Activated CD4-positive, alpha-beta T cell treated with anti-CD3 and anti-CD28 coated beads for 1 hour (primary cell): Measurements from ENCODE around the gene OGFOD1.

Experiments used
- DNase-seq: peaks from one replicate; pipeline ENCODE4 v3.0.0-alpha.2; 2020

Gene OGFOD1

DNA sequence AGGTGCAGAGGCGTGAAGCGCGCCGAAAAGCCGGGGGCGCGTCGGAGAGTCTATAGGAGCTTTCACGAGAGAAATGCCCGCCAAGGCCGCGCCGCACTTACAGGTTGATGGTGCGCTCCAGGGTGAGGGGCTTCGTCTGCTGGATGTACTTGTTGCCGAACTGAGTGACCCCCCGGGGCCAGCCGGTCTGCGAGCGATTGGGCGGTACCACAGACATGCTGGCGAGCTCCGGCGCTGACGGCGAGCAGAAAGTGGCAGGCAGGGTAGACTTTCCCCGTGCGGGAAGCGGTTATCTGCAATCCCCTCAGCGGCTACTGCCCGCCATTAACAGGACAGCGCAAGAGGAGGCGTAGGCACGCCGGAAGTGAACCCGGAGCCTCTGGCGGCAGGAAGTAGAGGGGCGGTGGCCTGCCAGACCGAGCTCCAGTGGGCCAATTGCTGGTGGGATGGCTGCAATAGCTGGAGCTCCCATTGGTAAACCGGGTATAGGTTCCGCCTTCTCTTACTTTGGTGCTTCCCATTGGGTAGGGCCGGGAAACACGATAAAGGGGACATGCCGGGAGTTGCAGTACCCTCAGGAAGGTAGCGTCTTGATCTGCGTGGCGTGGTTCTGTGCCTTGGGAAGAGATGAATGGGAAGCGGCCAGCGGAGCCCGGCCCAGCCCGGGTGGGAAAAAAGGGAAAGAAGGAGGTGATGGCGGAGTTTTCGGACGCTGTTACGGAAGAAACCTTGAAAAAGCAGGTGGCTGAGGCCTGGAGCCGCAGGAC, at the start of gene OGFOD1, which contains the start of gene NUDT21:
TSS of gene OGFOD1 (plus strand) at position 569 of the 767 bp plus-strand sequence. CDS start at position 628, 59 bp downstream.
TSS of gene NUDT21 (minus strand) at position 347 of the 767 bp plus-strand sequence. CDS start at position 217, 130 bp downstream.
- DNase-seq, result peak; percentile 86

DNA sequence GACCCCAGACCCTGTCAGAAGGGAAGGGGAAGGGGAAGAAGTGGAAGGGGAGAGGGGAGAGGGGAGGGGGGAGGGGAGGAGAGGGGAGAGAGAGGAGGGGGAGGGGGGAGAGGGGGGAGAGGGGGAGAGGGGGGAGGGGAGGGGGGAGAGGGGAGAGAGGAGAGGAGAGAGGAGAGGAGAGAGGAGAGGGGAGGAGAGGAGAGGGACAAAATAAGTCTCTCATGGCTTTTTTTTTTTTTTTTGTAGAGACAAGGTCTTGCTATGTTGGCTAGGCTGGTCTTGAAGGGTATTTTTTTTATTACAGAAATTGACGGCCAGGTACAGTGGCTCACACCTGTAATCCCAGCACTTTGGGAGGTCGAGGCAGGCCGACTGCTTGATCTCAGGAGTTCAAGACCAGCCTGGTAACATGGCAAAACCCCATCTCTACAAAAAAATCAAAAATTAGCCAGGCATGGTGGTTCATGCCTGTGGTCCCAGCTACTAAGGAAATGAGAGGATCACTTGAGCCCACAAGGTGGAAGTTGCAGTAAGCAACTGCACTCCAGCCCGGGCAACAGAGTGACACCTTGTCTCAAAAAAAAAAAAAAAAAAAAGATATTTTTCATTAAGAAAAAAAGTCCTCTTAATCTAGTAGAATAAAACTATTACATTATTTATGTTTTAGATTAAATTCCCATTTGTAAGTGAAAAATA, 45.2 kb upstream of the OGFOD1 start:
- no peak for DNase-seq

DNA sequence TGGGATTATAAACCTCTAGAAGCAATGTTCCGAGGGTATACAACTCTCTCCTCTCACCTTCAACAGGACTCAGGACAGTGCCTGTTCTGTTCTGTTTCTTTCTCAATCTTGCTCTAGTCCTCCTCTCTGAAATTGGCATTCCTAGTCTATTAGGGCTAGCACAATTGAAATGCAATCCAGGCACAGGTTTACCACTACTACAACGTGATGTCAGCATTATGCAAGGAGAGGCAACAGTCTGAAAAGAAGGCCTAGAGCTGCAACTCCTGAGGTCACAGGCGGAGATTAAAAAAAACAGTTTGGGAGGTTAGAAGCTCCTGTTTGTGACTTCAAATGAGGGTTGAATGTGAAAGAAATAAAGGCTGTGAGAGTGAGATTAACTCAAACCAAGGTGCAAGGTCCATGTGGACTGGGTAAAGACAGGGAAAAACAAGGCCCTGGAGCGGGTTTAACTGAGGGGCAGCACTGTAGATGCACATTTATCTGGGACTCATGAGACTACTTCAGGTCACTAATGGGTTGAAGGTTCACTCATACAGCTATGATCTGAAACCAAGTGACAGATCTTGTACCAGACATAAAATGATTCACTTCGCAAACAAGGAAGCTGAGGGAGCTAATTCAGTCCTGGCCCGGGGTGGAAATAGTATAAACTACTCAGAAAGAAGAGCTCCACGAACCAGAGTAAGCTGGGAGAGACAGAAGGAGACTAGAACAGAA, 42.8 kb upstream of the OGFOD1 start:
- DNase-seq, result no peak

DNA sequence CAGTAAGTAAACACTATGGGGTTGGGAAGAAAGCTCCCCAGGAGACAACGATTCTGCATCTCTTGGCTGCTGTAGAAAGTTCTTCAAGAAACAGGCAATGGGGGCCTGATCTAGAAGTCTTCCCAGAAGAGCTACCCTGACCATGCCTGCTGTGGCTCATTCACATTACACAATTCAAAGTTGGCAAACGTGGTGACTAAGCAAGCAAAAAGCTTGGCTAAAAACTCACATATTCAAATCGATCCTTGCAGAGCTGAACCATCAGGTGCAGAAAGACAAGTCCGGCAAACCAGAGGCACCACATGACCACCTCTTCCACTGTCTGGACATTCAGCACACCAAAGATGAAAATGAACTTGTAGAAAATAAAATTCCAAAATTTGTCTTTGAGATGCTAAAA, 42.2 kb upstream of the OGFOD1 start:
- no peak for DNase-seq

DNA sequence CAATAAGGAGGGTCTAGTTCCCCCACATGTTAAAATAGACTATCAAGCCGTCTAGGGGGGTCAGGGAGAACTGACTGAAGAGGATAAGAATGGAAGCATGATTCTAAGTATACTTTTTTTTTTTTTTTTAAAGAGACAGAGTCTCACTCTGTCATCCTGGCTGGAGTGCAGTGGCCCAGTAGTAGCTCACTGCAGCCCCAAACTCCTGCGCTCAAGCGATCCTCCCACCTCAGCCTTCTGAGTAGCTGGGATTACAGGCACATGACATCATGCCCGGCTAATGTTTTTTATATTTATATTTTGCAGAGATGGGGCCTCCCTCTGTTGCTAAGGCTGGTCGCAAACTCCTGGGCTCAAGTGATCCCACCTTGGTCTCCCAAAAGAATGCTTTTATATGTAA, 40.2 kb upstream of the OGFOD1 start:
- DNase-seq, result no peak

DNA sequence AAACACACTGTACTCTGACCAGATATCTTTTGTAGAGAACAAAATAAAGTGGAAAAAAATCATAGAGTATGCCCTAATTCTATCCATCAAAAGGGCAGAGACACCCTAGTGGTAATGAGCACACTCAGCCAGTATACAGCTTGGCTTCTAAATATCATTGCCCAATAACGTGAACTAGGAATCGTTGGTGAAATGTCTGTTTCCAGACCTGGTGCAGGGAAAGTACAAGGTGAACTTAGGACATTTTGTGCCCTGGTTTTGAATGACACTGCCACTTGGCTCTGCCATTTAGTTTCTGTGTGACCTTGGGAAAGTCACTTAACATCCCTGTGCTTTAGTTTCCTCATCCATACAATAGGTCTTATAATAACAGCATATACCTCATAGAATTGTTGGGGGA, 39.7 kb upstream of the OGFOD1 start:
- DNase-seq, result no peak

DNA sequence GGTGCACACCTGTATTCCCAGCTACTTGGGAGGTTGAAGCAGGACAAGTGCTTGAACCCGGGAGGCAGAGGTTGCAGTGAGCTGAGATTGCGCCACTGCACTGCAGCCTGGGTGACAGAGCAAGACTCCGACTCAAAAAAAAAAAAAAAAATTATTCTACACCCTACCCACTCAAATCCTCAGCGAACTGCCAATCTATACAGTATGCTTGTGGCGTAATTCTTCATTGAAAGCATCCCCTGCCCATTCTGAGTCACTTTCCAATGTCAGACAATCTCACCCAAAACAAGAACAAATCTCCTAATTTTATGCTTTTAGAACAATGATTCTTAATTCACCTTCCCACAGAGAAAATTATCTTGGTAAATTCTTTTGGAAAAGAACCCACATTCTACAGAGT, 38.0 kb upstream of the OGFOD1 start:
- no peak for DNase-seq

DNA sequence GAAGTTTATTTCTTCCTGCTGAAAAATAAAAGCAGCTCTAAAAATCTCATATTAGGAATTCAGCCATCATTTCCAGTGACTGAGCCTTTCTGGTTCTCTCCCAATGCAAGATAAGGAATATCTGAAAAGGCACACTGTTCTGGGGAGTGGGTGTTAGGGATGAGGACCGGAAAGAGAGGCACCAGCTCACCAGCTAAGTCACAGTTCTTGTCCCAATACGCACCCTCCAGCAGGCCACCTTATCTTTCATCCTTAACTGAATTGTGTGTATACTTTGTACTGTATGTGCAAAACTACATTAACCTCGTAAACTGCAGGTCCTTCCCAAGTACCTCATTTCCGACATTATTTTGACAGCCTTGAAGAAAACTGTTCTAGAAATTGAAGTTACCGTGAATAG, 37.0 kb upstream of the OGFOD1 start:
- no peak for DNase-seq

- no peak for DNase-seq
Measured at GRCh38 chr16:56415875-56416274, 35.5 kb upstream of the OGFOD1 start.

DNA sequence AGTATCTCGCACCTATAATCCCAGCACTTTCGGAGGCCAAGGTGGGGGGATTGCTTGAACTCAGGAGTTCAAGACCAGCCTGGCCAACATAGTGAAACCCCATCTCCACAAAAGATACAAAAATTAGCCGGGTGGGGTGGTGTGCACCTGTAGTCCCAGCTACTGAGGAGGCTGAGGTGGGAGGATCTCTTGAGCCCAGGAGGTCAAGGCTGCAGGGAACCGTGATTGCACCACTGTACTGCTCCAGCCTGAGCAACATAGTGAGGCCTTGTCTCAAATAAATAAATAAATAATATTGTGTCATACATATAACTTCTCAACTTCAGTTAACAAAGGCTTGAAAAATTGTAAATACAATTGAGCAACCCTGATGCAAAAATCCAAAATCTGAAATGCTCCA, 34.2 kb upstream of the OGFOD1 start:
- no peak for DNase-seq

GRCh38 chr16:56419740-56420548, 31.4 kb upstream of the OGFOD1 start:
- no peak for DNase-seq

DNA sequence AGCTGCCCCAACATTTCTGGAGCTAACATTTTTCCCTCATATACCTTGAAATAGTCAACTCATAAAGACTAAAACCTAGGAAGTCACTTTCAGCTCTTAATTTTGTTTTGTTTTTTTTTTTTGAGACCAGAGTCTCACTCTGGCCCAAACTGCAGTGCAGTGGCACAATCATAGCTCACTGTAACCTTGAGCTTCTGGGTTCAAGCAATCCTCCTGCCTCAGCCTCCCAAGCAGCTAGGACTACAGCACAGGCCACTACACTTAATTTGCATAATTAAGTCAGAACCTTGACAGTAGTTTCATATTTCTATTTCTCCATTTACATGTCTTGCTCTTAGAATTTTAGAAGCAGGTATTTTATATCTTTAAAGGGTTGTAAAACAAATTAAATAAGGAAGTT, 30.7 kb upstream of the OGFOD1 start:
- no peak for DNase-seq

GRCh38 chr16:56421313-56421712, 30.0 kb upstream of the OGFOD1 start:
- no peak for DNase-seq

GRCh38 chr16:56421976-56422669, 29.2 kb upstream of the OGFOD1 start:
- no peak for DNase-seq

GRCh38 chr16:56422896-56423441, 28.4 kb upstream of the OGFOD1 start:
- no peak for DNase-seq

DNA sequence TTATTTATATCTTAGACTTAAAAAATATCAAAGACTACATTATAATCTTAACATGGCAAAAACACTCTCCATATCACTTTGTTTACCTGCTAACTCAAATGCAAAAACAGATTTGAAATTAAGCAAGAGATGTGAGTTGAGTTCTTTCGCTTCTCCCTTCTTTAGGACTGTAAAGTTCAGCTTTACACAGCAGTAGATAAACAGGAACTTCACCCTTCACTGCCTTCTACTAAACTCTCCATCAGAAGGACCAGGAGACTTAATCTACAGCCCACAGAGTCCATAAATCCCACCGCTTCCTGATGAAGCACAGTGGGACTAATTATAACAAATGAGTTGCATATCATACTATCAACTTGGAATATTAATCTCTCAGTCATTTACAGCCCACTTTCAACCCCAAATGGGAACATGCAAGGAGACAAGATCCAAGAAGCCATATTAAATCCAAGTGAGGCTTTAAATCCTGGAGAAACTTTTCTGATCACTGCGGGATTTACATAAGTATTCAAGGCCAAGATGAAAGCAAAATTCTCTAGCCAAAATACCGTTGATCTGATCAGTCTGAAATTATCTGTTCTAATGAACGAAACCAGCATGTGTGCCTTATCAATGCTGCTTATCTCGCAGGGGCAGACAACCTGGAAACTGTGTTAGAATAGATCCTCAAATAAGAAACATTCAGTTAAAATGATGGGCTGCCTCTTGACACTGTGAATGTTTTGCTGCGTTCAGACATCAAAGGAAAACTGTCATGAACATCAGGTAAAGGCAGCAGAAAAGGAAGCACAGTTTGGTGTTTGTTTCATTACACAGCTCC, 27.6 kb upstream of the OGFOD1 start:
- no peak for DNase-seq

GRCh38 chr16:56424404-56424764, 27.0 kb upstream of the OGFOD1 start:
- DNase-seq, result no peak

DNA sequence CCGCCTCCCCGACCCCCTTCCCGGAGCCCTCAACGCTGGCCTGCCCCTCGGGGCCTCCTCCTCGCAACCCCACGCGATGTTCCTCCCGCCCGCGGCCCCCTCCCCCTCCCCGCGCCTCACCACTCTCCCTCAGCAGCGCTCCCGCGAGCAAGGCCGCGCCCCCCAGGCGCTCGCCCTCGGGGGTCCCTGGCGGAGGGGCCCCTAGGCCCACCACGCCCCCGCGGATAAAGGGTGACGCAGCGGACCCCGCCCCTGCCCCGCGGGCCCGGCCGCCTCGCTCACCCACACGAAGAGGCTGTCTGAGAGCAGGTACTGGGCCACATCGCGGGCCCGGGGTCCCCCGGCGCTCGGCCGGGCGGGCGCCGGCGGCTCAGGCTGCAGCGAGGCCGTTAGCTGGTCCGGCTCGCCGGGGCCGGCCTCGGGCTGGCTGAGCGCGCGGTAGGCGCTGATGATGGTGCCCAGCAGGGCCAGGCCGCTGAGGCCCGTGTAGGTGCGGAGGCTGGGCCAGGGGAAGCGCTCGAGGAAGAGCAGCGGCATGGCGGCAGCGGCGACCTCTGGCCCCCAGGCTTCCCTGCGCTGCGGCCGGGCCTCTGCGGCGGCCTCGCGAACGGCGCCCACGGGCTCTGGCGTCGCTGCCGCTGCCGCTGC, 26.4 kb upstream of the OGFOD1 start:
- peak; percentile 16 for DNase-seq

DNA sequence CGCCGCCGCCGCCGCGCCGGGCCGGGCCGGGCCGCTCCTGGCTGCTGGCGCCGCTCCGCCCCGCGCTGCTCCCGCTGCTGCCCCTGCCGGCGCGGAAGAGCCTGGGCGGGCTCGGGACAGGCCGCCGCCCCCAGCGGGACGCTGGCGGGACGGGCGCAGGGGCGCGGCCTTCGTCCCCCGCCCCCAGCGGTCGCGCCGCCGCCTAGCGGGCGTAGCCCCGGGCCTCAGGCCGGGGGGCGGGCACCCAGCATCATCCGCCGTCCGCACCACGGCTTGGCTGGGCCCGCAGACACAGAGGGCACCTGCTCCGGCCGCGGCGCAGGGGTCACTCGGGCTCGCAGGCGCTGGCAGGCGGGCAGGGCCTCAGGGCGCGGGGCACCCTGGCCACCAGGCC, 25.9 kb upstream of the OGFOD1 start, which contains the start of gene AMFR:
TSS of gene AMFR (minus strand) at position 107 of the 394 bp plus-strand sequence. CDS start 218 bp downstream, outside the sequence.
- DNase-seq, result peak; percentile 47

GRCh38 chr16:56426585-56426984, 24.8 kb upstream of the OGFOD1 start:
- DNase-seq, result no peak
